Sigmoid colon (tissue), 7 donors: ENCODE data around the gene BCR. TPM values are rescaled to one million over a fixed set of nuclear protein-coding genes. Genes with fewer than 3 reads are reported as not detected.

Experiments used
- DNase-seq: peaks from one replicate; pipeline ENCODE4 v3.0.0-alpha.2; 2019
- H3K27ac ChIP-seq, 4 donors: fragments of 200-600 bp; sonication (generic); one replicate each; pipeline ENCODE4 v1.5.1; 2016 to 2019; ENCODE audit warnings: mild to moderate bottlenecking in 1 of 4
- H3K27me3 ChIP-seq, 3 donors: fragments of 200-600 bp; sonication (generic); one replicate each; pipeline ENCODE4 v1.5.1; 2019; ENCODE audit warnings: mild to moderate bottlenecking in 1 of 3
- H3K36me3 ChIP-seq, 4 donors: fragments of 200-600 bp; sonication (generic); one replicate each; pipeline ENCODE4 v1.5.1; 2016 to 2019
- H3K4me1 ChIP-seq, 4 donors: fragments of 200-600 bp; sonication (generic); one replicate each; pipeline ENCODE4 v1.5.1; 2017 to 2019
- H3K4me3 ChIP-seq, 4 donors: fragments of 200-600 bp; sonication (generic); one replicate each; pipeline ENCODE4 v1.5.1; 2017 to 2019; ENCODE audit warnings: mild to moderate bottlenecking in 2 of 4, moderate library complexity in 1 of 4
- H3K9me3 ChIP-seq, 4 donors: fragments of 200-600 bp in 3 of 4; sonication (generic) in 3 of 4; one replicate each; pipeline versions ENCODE4 v1.5.1 to v1.6.1; 2013 to 2019
- CTCF ChIP-seq, 4 experiments: fragments of 450-650 bp in 3 of 4; fragments of 200-600 bp in 1 of 4; IDR thresholded peaks; one replicate each; pipeline ENCODE4 v1.5.1; 2016 to 2019; ENCODE audit warnings: antibody characterized with exemption in 4 of 4, mild to moderate bottlenecking in 3 of 4, moderate library complexity in 2 of 4
- EP300 ChIP-seq, 4 donors: sonication (generic); formaldehyde crosslinking; IDR thresholded peaks; one replicate each; pipeline ENCODE4 v1.6.1; 2017; ENCODE audit warnings: antibody characterized with exemption in 4 of 4
- POLR2A ChIP-seq, 2 donors: fragments of 450-650 bp; IDR thresholded peaks; one replicate each; pipeline ENCODE4 v1.6.1; 2016; ENCODE audit warnings: antibody characterized with exemption in 2 of 2, mild to moderate bottlenecking in 2 of 2, moderate library complexity in 2 of 2
- POLR2AphosphoS5 ChIP-seq, 4 donors: sonication (generic); formaldehyde crosslinking; IDR thresholded peaks; one replicate each; pipeline ENCODE4 v1.6.1; 2017; ENCODE audit warnings: antibody characterized with exemption in 4 of 4
- WGBS, 2 donors: extraction: QIAGEN DNeasy Blood & Tissue Kit; methylation state at CpG; one replicate each; pipeline ENCODE4 v1.1.7; 2013; 5-methylcytosine and 5-hydroxymethylcytosine counted together
- intact Hi-C: fragments of 100-400 bp; cut with DNase I; formaldehyde crosslinking; loops from one replicate; pipeline ENCODE4 v1.15.1; 2023
- polyA plus RNA-seq, 3 donors: library from polyadenylated mRNA; stranded (reverse); fragments of 200-250 nt; gene quantifications; one replicate each; pipeline ENCODE4 v1.2.3, GENCODE V29; 2013
- total RNA-seq, 4 donors: library from RNA; depleted of rRNA; stranded (reverse); fragments of >200 nt; gene quantifications; one replicate each; pipeline ENCODE4 v1.1.0, GENCODE V29; 2016
- donor health status: healthy with polysubstance abuse.
- donor health status: Bipolar disorder and iron deficiency.
- donor health status: healthy.

BCR gene
- total and polyA plus RNA-seq, 7 donors, result 10.8 to 39.9 (median 17.5) TPM

GRCh38 chr22:23137468-23137867 lies 42.8 kb upstream of the BCR start:
- 51 to 67% methylated on average over 3 of the region's 3 CpGs for WGBS, 2 donors
- H3K4me3 ChIP-seq, result no peak overlapping the region

GRCh38 chr22:23137905-23138561 lies 42.3 kb upstream of the BCR start:
- intact Hi-C loops, result no loop called here
- WGBS, 2 donors, result 53 to 82% methylated on average over 5 of the region's 5 CpGs
- no peak overlapping the region for H3K4me3 ChIP-seq
- no peak for TF ChIP-seq EP300 (IDR thresholded peaks at IDR 0.05)
- TF ChIP-seq POLR2A (IDR thresholded peaks at IDR 0.05), result no peak
- no peak for TF ChIP-seq CTCF (IDR thresholded peaks at IDR 0.05)
- TF ChIP-seq POLR2AphosphoS5 (IDR thresholded peaks at IDR 0.05), result no peak
- no peaks in the 10 kb centered on the region for H3K36me3 ChIP-seq
- no peak overlapping the region for H3K27ac ChIP-seq
- no peak for DNase-seq
- H3K9me3 ChIP-seq, result no peaks in the 10 kb centered on the region
- peaks cover 0 to 14% (median 13%) of the 10 kb centered on the region in 4 donors for H3K4me1 ChIP-seq
- H3K27me3 ChIP-seq, result no peaks in the 10 kb centered on the region

More at GRCh38 chr22:23137468-23137867, 42.8 kb upstream of the BCR start:
- Histone ChIP-seq H3K36me3 (no peaks in the 10 kb centered on the region), H3K4me1 (peaks cover 0 to 12% (median 11%) of the 10 kb centered on the region in 4 donors), H3K27me3 (no peaks in the 10 kb centered on the region), H3K9me3 (no peaks in the 10 kb centered on the region), H3K27ac (no peak overlapping the region)
- TF ChIP-seq CTCF (IDR thresholded peaks at IDR 0.05) (no peak), POLR2AphosphoS5 (IDR thresholded peaks at IDR 0.05) (no peak), EP300 (IDR thresholded peaks at IDR 0.05) (no peak), POLR2A (IDR thresholded peaks at IDR 0.05) (no peak)
- intact Hi-C loops, result no loop called here
- DNase-seq, result no peak

GRCh38 chr22:23138584-23139435 lies 41.5 kb upstream of the BCR start:
- no peak for DNase-seq
- H3K4me1 ChIP-seq, result peaks cover 0 to 14% (median 13%) of the 10 kb centered on the region in 4 donors
- H3K4me3 ChIP-seq, result no peak overlapping the region
- TF ChIP-seq EP300 (IDR thresholded peaks at IDR 0.05) (no peak), POLR2AphosphoS5 (IDR thresholded peaks at IDR 0.05) (no peak), CTCF (IDR thresholded peaks at IDR 0.05) (no peak), POLR2A (IDR thresholded peaks at IDR 0.05) (no peak)
- H3K36me3 ChIP-seq, result no peaks in the 10 kb centered on the region
- intact Hi-C loops, result no loop called here
- H3K27ac ChIP-seq, result no peak overlapping the region
- 94 to 95% methylated on average over 12 of the region's 12 CpGs for WGBS, 2 donors
- H3K9me3 ChIP-seq, result no peaks in the 10 kb centered on the region
- H3K27me3 ChIP-seq, result no peaks in the 10 kb centered on the region

- intact Hi-C loops, result no loop called here
- Histone ChIP-seq H3K36me3 (no peaks in the 10 kb centered on the region), H3K27ac (no peak overlapping the region), H3K4me3 (no peak overlapping the region), H3K27me3 (no peaks in the 10 kb centered on the region), H3K9me3 (no peaks in the 10 kb centered on the region), H3K4me1 (peaks cover 0 to 25% (median 23%) of the 10 kb centered on the region in 4 donors)
- DNase-seq, result no peak
- TF ChIP-seq EP300 (IDR thresholded peaks at IDR 0.05), result no peak
Observed at GRCh38 chr22:23140385-23140784, 39.9 kb upstream of the BCR start.

GRCh38 chr22:23142546-23143105 lies 37.7 kb upstream of the BCR start:
- Histone ChIP-seq H3K9me3 (no peaks in the 10 kb centered on the region), H3K27ac (peak overlapping the region in 2 of 4 donors; percentile 23 to 52), H3K4me1 (peaks cover 0 to 45% (median 32%) of the 10 kb centered on the region in 4 donors), H3K27me3 (no peaks in the 10 kb centered on the region), H3K36me3 (no peaks in the 10 kb centered on the region), H3K4me3 (peak overlapping the region in 1 of 4 donors; percentile 35)
- DNase-seq, result no peak
- TF ChIP-seq POLR2A (IDR thresholded peaks at IDR 0.05), result no peak
- TF ChIP-seq CTCF (IDR thresholded peaks at IDR 0.05), result no peak
- TF ChIP-seq EP300 (IDR thresholded peaks at IDR 0.05), result no peak
- no peak for TF ChIP-seq POLR2AphosphoS5 (IDR thresholded peaks at IDR 0.05)
- 79 to 86% methylated on average over 9 of the region's 9 CpGs for WGBS, 2 donors
- intact Hi-C loops, result no loop called here
